GM19324 (cell line): ENCODE results near the gene MIER3.

Source experiments
- ATAC-seq: cut with Tn5 transposase; IDR thresholded peaks from one replicate; pipeline ENCODE4 v1.9.1; 2021; ENCODE audit warnings: mild to moderate bottlenecking, moderate library complexity; ENCODE audit not compliant: unreplicated experiment, low FRiP score

Gene MIER3

GRCh38 chr5:56900858-56901578, 50.9 kb downstream of the MIER3 start:
- ATAC-seq = no peak

DNA sequence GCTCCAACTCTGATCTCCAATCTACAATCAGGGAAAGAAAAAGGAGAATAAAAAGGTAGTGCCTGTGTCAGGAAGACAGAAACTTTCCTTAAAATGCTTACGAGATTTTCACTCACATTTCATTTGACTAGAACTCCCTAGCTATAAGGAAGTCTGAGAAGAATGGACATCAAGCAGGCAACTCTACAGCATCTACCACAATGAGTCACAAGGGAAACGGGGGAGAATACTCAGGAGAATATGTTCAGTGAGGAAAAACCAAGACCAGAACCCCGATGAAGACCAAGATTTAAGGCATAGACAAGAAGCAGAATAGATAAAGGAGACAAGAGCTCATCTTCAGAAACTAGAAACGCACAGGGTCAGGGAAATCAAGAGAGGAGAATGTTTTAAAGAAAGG, 51.5 kb downstream of the MIER3 start:
- no peak for ATAC-seq

DNA sequence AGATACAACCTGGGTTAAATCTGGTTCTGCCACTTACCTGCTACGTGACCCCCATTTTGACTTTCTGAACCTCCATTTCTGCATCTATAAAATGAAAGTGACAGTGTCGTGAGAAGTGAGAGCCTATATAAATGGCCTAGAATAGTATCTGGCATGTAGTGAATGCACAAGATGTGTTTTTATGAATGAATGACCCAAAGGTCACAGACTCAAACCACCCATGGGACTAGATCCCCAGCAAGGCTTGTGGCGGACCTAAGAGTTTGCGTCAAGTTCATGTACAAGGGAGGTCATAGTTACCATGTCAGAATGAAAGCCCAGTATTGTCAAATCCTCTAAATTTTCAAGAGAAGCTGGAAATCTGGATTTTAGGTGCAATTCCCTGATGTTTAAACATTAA, 53.7 kb downstream of the MIER3 start:
- ATAC-seq = no peak

DNA sequence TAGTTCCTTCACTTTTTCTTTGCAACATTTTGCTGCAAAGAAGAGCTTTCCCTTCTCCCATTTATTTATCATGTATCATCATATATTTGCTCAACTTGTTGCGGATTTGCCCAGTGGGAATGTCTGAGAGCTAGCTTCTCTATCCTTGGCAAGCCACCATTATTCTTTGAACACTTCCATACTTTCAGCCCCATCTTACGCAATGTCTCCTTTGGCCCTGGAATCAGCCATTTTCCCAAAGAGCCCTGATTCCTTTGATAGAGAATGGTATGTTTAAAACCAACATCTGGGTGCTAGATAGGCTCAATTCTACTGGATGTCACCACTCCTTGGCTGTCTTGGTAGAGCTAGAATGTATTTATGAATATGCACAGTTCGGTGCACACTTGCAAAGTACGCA, 55.2 kb downstream of the MIER3 start:
- ATAC-seq = no peak

- ATAC-seq = no peak
Observed at GRCh38 chr5:56893251-56893951, 58.5 kb downstream of the MIER3 start.

GRCh38 chr5:56881571-56881970, 70.4 kb downstream of the MIER3 start:
- ATAC-seq = no peak

DNA sequence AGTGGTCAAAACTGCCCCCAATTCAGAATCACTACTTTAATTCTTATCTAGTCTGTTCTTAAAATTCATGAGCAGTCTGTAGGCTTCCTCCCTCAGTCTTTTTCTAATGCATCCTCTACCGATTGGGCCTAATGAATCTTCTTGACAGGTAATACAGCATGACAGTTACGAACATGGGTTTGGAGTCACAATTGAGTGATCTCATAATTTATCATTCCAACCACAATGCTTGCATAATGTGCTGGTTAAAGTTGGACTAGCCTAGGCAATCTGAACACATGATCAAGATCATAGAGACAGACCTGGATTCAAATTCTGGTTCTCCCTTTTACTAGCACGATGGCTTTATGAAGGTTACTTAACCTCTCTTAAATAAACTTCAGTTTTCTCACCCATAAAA, 75.6 kb downstream of the MIER3 start:
- no peak for ATAC-seq

- ATAC-seq = no peak
Observed at GRCh38 chr5:56873056-56873455, 78.9 kb downstream of the MIER3 start.

DNA sequence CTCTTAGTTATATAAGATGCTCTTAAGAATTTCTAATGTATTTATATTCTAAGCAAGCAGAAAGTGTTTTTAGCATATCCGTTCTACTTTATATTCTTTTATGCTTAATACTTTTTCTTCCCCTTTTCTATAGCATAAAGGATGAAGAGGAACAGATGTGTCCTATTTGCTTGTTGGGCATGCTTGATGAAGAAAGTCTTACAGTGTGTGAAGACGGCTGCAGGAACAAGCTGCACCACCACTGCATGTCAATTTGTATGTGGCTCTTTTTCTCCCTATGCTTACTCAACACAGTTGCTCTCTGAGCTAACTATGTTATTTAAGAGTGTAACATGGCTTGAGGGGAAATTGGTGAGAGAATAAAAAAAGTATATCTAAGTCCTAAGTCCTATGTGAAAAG, 80.1 kb downstream of the MIER3 start:
- no peak for ATAC-seq
